Dermis blood vessel endothelial cell (primary cell): ENCODE results near the gene ARPC1A. TPM values are rescaled to one million over a fixed set of nuclear protein-coding genes. Genes with fewer than 3 reads are reported as not detected.

Source experiments
- DNase-seq: peaks from one replicate; pipeline ENCODE4 v3.0.0; 2010
- total RNA-seq: library from RNA; depleted of rRNA; stranded (reverse); fragments of >200 nt; gene quantifications from 2 replicates; pipeline ENCODE4 v1.2.3, GENCODE V29; 2014

Gene ARPC1A
- total RNA-seq, 1 donor from 2014 or later = 210 TPM

- no peak for DNase-seq
Observed at GRCh38 chr7:99410635-99411034, 84.9 kb downstream of the ARPC1A start.

DNA sequence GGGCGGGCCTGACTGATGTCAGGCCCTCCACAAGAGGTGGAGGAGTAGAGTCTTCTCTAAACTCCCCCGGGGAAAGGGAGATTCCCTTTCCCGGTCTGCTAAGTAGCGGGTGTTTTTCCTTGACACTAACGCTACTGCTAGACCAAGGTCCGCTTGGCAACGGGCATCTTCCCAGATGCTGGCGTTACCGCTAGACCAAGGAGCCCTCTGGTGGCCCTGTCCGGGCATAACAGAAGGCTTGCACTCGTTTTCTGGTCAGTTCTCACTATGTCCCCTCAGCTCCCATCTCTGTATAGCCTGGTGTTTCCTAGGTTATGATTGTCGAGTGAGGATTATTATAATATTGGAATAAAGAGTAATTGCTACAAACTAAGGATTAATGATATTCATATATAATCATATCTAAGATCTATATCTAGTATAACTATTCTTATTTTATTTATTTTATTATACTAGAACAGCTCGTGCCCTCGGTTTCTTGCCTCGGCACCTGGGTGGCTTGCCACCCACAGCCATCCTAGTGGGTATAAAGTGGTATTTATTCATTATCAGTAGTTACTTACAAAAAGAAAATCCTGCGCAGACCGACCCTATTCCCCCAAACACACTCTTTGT, 89.9 kb downstream of the ARPC1A start:
- DNase-seq = peak; percentile 74

Other genes starting within 250 kb of the ARPC1A start
- 18.9 and 21.6 TPM in 2 replicates for gene SMURF1, start 181.8 kb upstream of the ARPC1A start, total RNA-seq
- gene KPNA7, start 117.8 kb upstream of the ARPC1A start, total RNA-seq = not detected in 2 replicates
- 0.19 TPM in 1 of 2 replicates, not detected in the other for gene MYH16, start 53.1 kb upstream of the ARPC1A start, total RNA-seq
- 464 and 901 TPM in 2 replicates for gene ARPC1B, start 48.8 kb downstream of the ARPC1A start, total RNA-seq
- 52.9 and 74.3 TPM in 2 replicates for gene PDAP1, start 82.7 kb downstream of the ARPC1A start, total RNA-seq
- 76.4 and 86.7 TPM in 2 replicates for gene BUD31, start 83.1 kb downstream of the ARPC1A start, total RNA-seq
- 5.5 and 6.8 TPM in 2 replicates for gene PTCD1, start 112.9 kb downstream of the ARPC1A start, total RNA-seq
- gene CPSF4, start 113.0 kb downstream of the ARPC1A start, total RNA-seq = 24.7 and 28.1 TPM in 2 replicates
- gene ATP5MF, start 140.3 kb downstream of the ARPC1A start, total RNA-seq = 230 and 561 TPM in 2 replicates
- 4.7 and 6.1 TPM in 2 replicates for gene ZNF789, start 147.0 kb downstream of the ARPC1A start, total RNA-seq
- 26.0 and 41.7 TPM in 2 replicates for gene ZNF394, start 174.4 kb downstream of the ARPC1A start, total RNA-seq
- gene ZKSCAN5, start 178.8 kb downstream of the ARPC1A start, total RNA-seq = 11.2 and 15.2 TPM in 2 replicates
- 6.1 TPM in 2 replicates for gene FAM200A, start 226.2 kb downstream of the ARPC1A start, total RNA-seq
- gene ZNF655, start 232.7 kb downstream of the ARPC1A start, total RNA-seq = 10.0 and 10.9 TPM in 2 replicates